HepG2 (cell line): Measurements from ENCODE around the gene NUBP1. TPM values are rescaled to one million over a fixed set of nuclear protein-coding genes. Genes with fewer than 3 reads are reported as not detected.

Experiments used
- ATAC-seq: fragments of 200-7000 bp; cut with Tn5 transposase; 3 replicates; pipeline ENCODE4 v1.9.1; 2020; ENCODE audit warnings: mild to moderate bottlenecking, moderate library complexity
- BruUV-seq: library from RNA; stranded (reverse); fragments of 400-500 nt; replicated peaks from 2 replicates; lab custom pipeline; 2021; lab: Mats Ljungman, UMichigan
- CTCF ChIA-PET: fragments of 300-600 bp; formaldehyde crosslinking; extraction: SDS; loops from one replicate; lab custom pipeline; 2021; ENCODE audit warnings: low total read pairs, inconsistent platforms, low intra/inter-chr PET ratio; lab: Yijun Ruan, JAX
- POLR2A ChIA-PET: fragments of 350-600 bp; sonication (Branson Sonifier 250); formaldehyde crosslinking; loops from one replicate; lab custom pipeline; 2020; ENCODE audit warnings: antibody characterized with exemption, inconsistent platforms; lab: Yijun Ruan, JAX
- DNase-seq: peaks from one replicate; pipeline ENCODE4 v3.0.0-alpha.2; 2015; ENCODE audit warnings: low spot score
- FAIRE-seq: peaks from 3 replicates; lab custom pipeline; 2011; peaks lifted over from hg19 to GRCh38; lab: Jason Lieb, UNC
- H2AFZ ChIP-seq: one replicate; pipeline ENCODE4 v1.6.1; 2011; ENCODE audit warnings: low read length, inconsistent platforms
- H3K27ac ChIP-seq: fragments of 300-600 bp; 3 replicates; pipeline ENCODE4 v1.8.0; 2011; ENCODE audit warnings: mixed run types, mild to moderate bottlenecking, mixed read lengths, low read length, inconsistent platforms; ENCODE audit not compliant: insufficient read depth; ENCODE audit errors: extremely low read length
- H3K27me3 ChIP-seq, 2 experiments: fragments of 200-600 bp in 1 of 2; 2 replicates in 1 of 2; 3 replicates in 1 of 2; pipeline versions ENCODE4 v1.6.0 to v1.8.0; 2011; ENCODE audit warnings: low read length in 2 of 2, mild to moderate bottlenecking in 2 of 2, moderate library complexity in 2 of 2, inconsistent platforms in 1 of 2; ENCODE audit not compliant: insufficient read depth in 2 of 2, control insufficient read depth in 1 of 2
- H3K36me3 ChIP-seq, 2 experiments: fragments of 200-600 bp in 1 of 2; replicated peaks in 1 of 2; 2 replicates in 1 of 2; 3 replicates in 1 of 2; pipeline versions ENCODE4 v1.5.1 to v1.8.0; 2011; ENCODE audit warnings: low read length in 2 of 2, inconsistent platforms in 1 of 2; ENCODE audit not compliant: insufficient read depth in 2 of 2, control insufficient read depth in 1 of 2
- H3K4me1 ChIP-seq: 2 replicates; pipeline ENCODE4 v1.5.1; 2012; ENCODE audit warnings: low read length, inconsistent platforms; ENCODE audit not compliant: insufficient read depth
- H3K4me2 ChIP-seq: 2 replicates; pipeline ENCODE4 v1.6.0; 2011; ENCODE audit warnings: low read depth, low read length, inconsistent platforms
- H3K4me3 ChIP-seq, 3 experiments: fragments of 200-600 bp in 1 of 3; sonication (generic), shearing (Covaris generic) in 1 of 3; replicated peaks in 1 of 3; 2 replicates each; pipeline ENCODE4 v1.5.1; 2011 to 2016; ENCODE audit warnings: low read length in 3 of 3, inconsistent platforms in 2 of 3, low read depth in 2 of 3, mild to moderate bottlenecking in 2 of 3, control low read depth in 1 of 3, mixed read lengths in 1 of 3; ENCODE audit not compliant: insufficient read depth in 1 of 3
- H3K79me2 ChIP-seq: one replicate; pipeline ENCODE4 v1.6.1; 2011; ENCODE audit warnings: low read length, inconsistent platforms; ENCODE audit not compliant: insufficient read depth
- H3K9ac ChIP-seq: 2 replicates; pipeline ENCODE4 v1.6.0; 2011; ENCODE audit warnings: mild to moderate bottlenecking, low read depth, low read length, inconsistent platforms; ENCODE audit not compliant: insufficient read depth
- H3K9me3 ChIP-seq: 2 replicates; pipeline ENCODE4 v1.5.1; 2012; ENCODE audit warnings: mild to moderate bottlenecking, low read length
- H4K20me1 ChIP-seq: 2 replicates; pipeline ENCODE4 v1.6.0; 2011; ENCODE audit warnings: inconsistent platforms, mild to moderate bottlenecking, low read length, moderate library complexity; ENCODE audit not compliant: insufficient read depth
- ARHGAP35 ChIP-seq: sonication (generic); formaldehyde crosslinking; IDR thresholded peaks from 2 replicates; pipeline ENCODE4 v1.9.0; 2022; ENCODE audit warnings: mild to moderate bottlenecking, inconsistent platforms, moderate library complexity, missing genetic modification reagents, borderline replicate concordance
- ELK4 ChIP-seq: sonication (generic); formaldehyde crosslinking; IDR thresholded peaks from 2 replicates; pipeline ENCODE4 v1.9.0; 2021; ENCODE audit warnings: missing genetic modification reagents, borderline replicate concordance
- KDM1A ChIP-seq: IDR thresholded peaks from 2 replicates; pipeline ENCODE4 v1.6.1; 2016; ENCODE audit warnings: missing compliant biosample characterization
- MED13 ChIP-seq: sonication (generic); formaldehyde crosslinking; IDR thresholded peaks from 2 replicates; pipeline ENCODE4 v1.5.0; 2020; ENCODE audit warnings: missing genetic modification reagents
- MYNN ChIP-seq: sonication (generic); formaldehyde crosslinking; IDR thresholded peaks from 2 replicates; pipeline ENCODE4 v1.4.0; 2020; ENCODE audit warnings: mild to moderate bottlenecking, low read depth, missing genetic modification reagents
- U2AF1 ChIP-seq: fragments of 200-400 bp; formaldehyde crosslinking; optimal IDR thresholded peaks from 2 replicates; pipeline ENCODE3; 2017; ENCODE audit warnings: mild to moderate bottlenecking, low read depth, low read length
- ZC3H13 ChIP-seq: sonication (generic); formaldehyde crosslinking; IDR thresholded peaks from 2 replicates; pipeline ENCODE4 v1.8.1; 2023; ENCODE audit warnings: mild to moderate bottlenecking, missing genetic modification reagents, moderate library complexity
- ZMYM4 ChIP-seq: sonication (generic); formaldehyde crosslinking; IDR thresholded peaks from 2 replicates; pipeline ENCODE4 v1.8.1; 2023; ENCODE audit warnings: mild to moderate bottlenecking, missing genetic modification reagents
- ZNF143 ChIP-seq: sonication (generic); formaldehyde crosslinking; IDR thresholded peaks from 2 replicates; pipeline ENCODE4 v1.4.0; 2020; ENCODE audit warnings: missing genetic modification reagents
- ZNF180 ChIP-seq: sonication (generic); formaldehyde crosslinking; IDR thresholded peaks from 2 replicates; pipeline ENCODE4 v1.4.0; 2020; ENCODE audit warnings: low read depth, missing genetic modification reagents, borderline replicate concordance
- ZNF24 ChIP-seq: fragments of 450-650 bp; IDR thresholded peaks from 2 replicates; pipeline ENCODE4 v1.6.1; 2017; ENCODE audit warnings: antibody characterized with exemption, mild to moderate bottlenecking
- ZNF274 ChIP-seq: sonication (generic); formaldehyde crosslinking; IDR thresholded peaks from 2 replicates; pipeline ENCODE4 v1.5.1; 2020; ENCODE audit warnings: mild to moderate bottlenecking, missing genetic modification reagents
- ZNF678 ChIP-seq: sonication (generic); formaldehyde crosslinking; IDR thresholded peaks from 2 replicates; pipeline ENCODE4 v1.4.0; 2020; ENCODE audit warnings: mild to moderate bottlenecking, missing genetic modification reagents
- ZNF788 ChIP-seq: sonication (generic); formaldehyde crosslinking; IDR thresholded peaks from 2 replicates; pipeline ENCODE4 v1.5.0; 2020; ENCODE audit warnings: mild to moderate bottlenecking, missing genetic modification reagents, borderline replicate concordance
- WGBS: methylation state at CpG from one replicate; pipeline ENCODE4 v1.1.6; 2017; ENCODE audit warnings: low lambda C conversion rate; 5-methylcytosine and 5-hydroxymethylcytosine counted together
- in situ Hi-C: cut with HindIII; loops from 2 replicates; pipeline ENCODE4 v1.10.0; 2017; ENCODE audit warnings: low pct_unique_long_range_greater_than_20kb; ENCODE audit not compliant: extremely low pct_ligation_motif_present
- intact Hi-C: fragments of 100-400 bp; cut with micrococcal nuclease; formaldehyde crosslinking; loops from one replicate; pipeline ENCODE4 v1.10.0; 2022; ENCODE audit not compliant: unreplicated experiment
- polyA plus RNA-seq, 8 experiments: library from polyadenylated mRNA; depleted of rRNA in 3 of 8; stranded (reverse) in 7 of 8; unstranded in 1 of 8; fragments of >200 nt; fragmentation: Illumina TruSeq in 4 of 8; extraction: Trizol in 4 of 8; gene quantifications; 2 replicates each; pipeline versions ENCODE4 v1.2.1 to v1.2.3, GENCODE V29; 2011 to 2016; ENCODE audit warnings: low read depth in 4 of 8, missing spikeins in 1 of 8, mixed read lengths in 1 of 8; ENCODE audit not compliant: insufficient read depth in 1 of 8
- total RNA-seq, 5 experiments: library from RNA; depleted of rRNA; stranded (reverse); fragments of >200 nt; fragmentation: Illumina TruSeq; extraction: Trizol; gene quantifications; 2 replicates each; pipeline ENCODE4 v1.2.3, GENCODE V29; 2016; ENCODE audit warnings: low read depth in 1 of 5
- TF ChIP-seq, protein P1 (sequence below): sonication (generic); formaldehyde crosslinking; IDR thresholded peaks from 2 replicates; pipeline ENCODE4 v1.4.0; 2020; ENCODE audit warnings: missing genetic modification reagents, mild to moderate bottlenecking, borderline replicate concordance

Gene NUBP1
- total and polyA plus RNA-seq, 2 of the 13 experiments (the other 11 are each of a cell fraction or from before 2014, with no cell fraction given) = 53.5 to 70.4 TPM

GRCh38 chr16:10780628-10781027 lies 37.0 kb downstream of the NUBP1 start:
- Histone ChIP-seq H3K9me3 (no peaks in the 10 kb centered on the region), H3K27me3 (peaks cover 2 to 19% of the 10 kb centered on the region in 2 experiments; a peak in 4 of 5 replicates), H3K36me3 (no peaks in the 10 kb centered on the region), H3K4me3 (no peak overlapping the region)
- POLR2A ChIA-PET = interaction anchor here (1.8 kb wide), 1 partner anchor 37 kb away, joined by 4 read pairs; the partner anchor contains the start of gene NUBP1
- whole genome bisulfite sequencing = 40% methylated on average over 4 of the region's 4 CpGs
- intact Hi-C loops = no loop called here
- no peak for DNase-seq
- FAIRE-seq = no peak
- TF ChIP-seq ZNF274 (CRISPR knock-in tag) = no peak
- TF ChIP-seq ARHGAP35 = no peak
- no peak for TF ChIP-seq ZC3H13
- no peak for TF ChIP-seq ZNF788 (CRISPR knock-in tag)
- TF ChIP-seq, all 625 proteins: peak for 0
- H3K9ac ChIP-seq = no peak overlapping the region
- no peak overlapping the region for H3K4me2 ChIP-seq
- H4K20me1 ChIP-seq = no peaks in the 10 kb centered on the region
- H3K27ac ChIP-seq = no peak overlapping the region
- in situ Hi-C loops = no loop called here
- no peaks in the 10 kb centered on the region for H3K79me2 ChIP-seq
- BruUV-seq = no TSS peak
- CTCF ChIA-PET = no interaction called here
- H2AFZ ChIP-seq = no peak overlapping the region
- ATAC-seq = no peak
- H3K4me1 ChIP-seq = no peaks in the 10 kb centered on the region

GRCh38 chr16:10782628-10783027 lies 39.0 kb downstream of the NUBP1 start:
- POLR2A ChIA-PET = no interaction called here
- Histone ChIP-seq H3K27me3 (peaks cover 2 to 10% of the 10 kb centered on the region in 2 experiments), H4K20me1 (no peaks in the 10 kb centered on the region), H3K4me3 (no peak overlapping the region), H3K79me2 (no peaks in the 10 kb centered on the region), H3K4me1 (no peaks in the 10 kb centered on the region), H3K27ac (no peak overlapping the region), H3K36me3 (no peaks in the 10 kb centered on the region), H3K9me3 (no peaks in the 10 kb centered on the region), H2AFZ (no peak overlapping the region), H3K9ac (no peak overlapping the region), H3K4me2 (no peak overlapping the region)
- DNase-seq (no peak), ATAC-seq (no peak), FAIRE-seq (no peak)
- BruUV-seq = no TSS peak
- CTCF ChIA-PET = no interaction called here
- 59% methylated on average over 2 of the region's 2 CpGs for WGBS
- intact Hi-C loops = no loop called here
- in situ Hi-C loops = no loop called here
- TF ChIP-seq MED13 (CRISPR knock-in tag) (no peak), MYNN (CRISPR knock-in tag) (no peak), ZNF678 (CRISPR knock-in tag) (no peak), ZNF143 (no peak), ELK4 (CRISPR knock-in tag) (no peak), KDM1A (CRISPR knock-in tag) (no peak), ZNF180 (CRISPR knock-in tag) (no peak), ZMYM4 (CRISPR knock-in tag) (no peak), U2AF1 (no peak), ZNF24 (no peak)
- TF ChIP-seq, protein P1, sequence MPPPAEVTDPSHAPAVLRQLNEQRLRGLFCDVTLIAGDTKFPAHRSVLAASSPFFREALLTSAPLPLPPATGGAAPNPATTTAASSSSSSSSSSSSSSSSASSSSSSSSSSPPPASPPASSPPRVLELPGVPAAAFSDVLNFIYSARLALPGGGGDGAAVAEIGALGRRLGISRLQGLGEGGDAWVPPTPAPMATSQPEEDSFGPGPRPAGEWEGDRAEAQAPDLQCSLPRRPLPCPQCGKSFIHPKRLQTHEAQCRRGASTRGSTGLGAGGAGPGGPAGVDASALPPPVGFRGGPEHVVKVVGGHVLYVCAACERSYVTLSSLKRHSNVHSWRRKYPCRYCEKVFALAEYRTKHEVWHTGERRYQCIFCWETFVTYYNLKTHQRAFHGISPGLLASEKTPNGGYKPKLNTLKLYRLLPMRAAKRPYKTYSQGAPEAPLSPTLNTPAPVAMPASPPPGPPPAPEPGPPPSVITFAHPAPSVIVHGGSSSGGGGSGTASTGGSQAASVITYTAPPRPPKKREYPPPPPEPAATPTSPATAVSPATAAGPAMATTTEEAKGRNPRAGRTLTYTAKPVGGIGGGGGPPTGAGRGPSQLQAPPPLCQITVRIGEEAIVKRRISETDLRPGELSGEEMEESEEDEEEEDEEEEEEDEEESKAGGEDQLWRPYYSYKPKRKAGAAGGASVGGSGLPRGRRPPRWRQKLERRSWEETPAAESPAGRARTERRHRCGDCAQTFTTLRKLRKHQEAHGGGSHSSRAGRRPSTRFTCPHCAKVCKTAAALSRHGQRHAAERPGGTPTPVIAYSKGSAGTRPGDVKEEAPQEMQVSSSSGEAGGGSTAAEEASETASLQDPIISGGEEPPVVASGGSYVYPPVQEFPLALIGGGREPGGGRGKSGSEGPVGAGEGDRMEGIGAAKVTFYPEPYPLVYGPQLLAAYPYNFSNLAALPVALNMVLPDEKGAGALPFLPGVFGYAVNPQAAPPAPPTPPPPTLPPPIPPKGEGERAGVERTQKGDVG (CRISPR knock-in tag) = no peak
